Measurements from ENCODE around the gene EPHB2. TPM values are rescaled to one million over a fixed set of nuclear protein-coding genes. Genes with fewer than 3 reads are reported as not detected.

EPHB2 gene
- total RNA-seq, 2 experiments from 2014 or later = 0.08 TPM; not detected in 1

GRCh38 chr1:22749919-22750684 is 39.5 kb downstream of the EPHB2 start:
- Mint-ChIP-seq H3K27ac (no peak overlapping the region), H3K36me3 (ENCODE audit: low read depth) (no peaks in the 10 kb centered on the region), H3K9me3 (no peaks in the 10 kb centered on the region), H3K27me3 (peaks cover 7% of the 10 kb centered on the region), H3K4me1 (ENCODE audit: low read depth) (no peaks in the 10 kb centered on the region), H3K4me3 (no peak overlapping the region)
- Histone ChIP-seq H3K36me3 (ENCODE audit: insufficient read depth, low read length) (no peaks in the 10 kb centered on the region), H3K27ac (ENCODE audit: low read depth in 1 of 2, low read length in 2 of 2) (no peak overlapping the region), H3K4me3 (ENCODE audit: low read length) (no peak overlapping the region), H3K27me3 (ENCODE audit: control insufficient read depth in 1 of 2, insufficient read depth in 2 of 2, low read length in 2 of 2) (peaks cover 0 to 3% of the 10 kb centered on the region in 2 experiments), H3K9me3 (ENCODE audit: control insufficient read depth in 1 of 2, insufficient read depth in 1 of 2, low read length in 2 of 2) (no peaks in the 10 kb centered on the region), H3K4me1 (ENCODE audit: insufficient read depth, low read length) (no peaks in the 10 kb centered on the region)
- TF ChIP-seq CTCF (IDR thresholded peaks at IDR 0.05) = no peak
- ATAC-seq (ENCODE audit: poor library complexity) (no peak), DNase-seq (peak in 2 of 14 experiments; percentile 44 to 60)
- CTCF ChIA-PET = no interaction called here
- intact Hi-C loops (cut with DNase I, micrococcal nuclease) = no loop called here
- POLR2A ChIA-PET = no interaction called here

GRCh38 chr1:22750685-22751051 is 40.0 kb downstream of the EPHB2 start:
- intact Hi-C loops (cut with DNase I, micrococcal nuclease) = no loop called here
- Mint-ChIP-seq H3K4me3 (no peak overlapping the region), H3K4me1 (ENCODE audit: low read depth) (no peaks in the 10 kb centered on the region), H3K27me3 (peaks cover 7% of the 10 kb centered on the region), H3K9me3 (no peaks in the 10 kb centered on the region), H3K27ac (no peak overlapping the region), H3K36me3 (ENCODE audit: low read depth) (no peaks in the 10 kb centered on the region)
- no peak for TF ChIP-seq CTCF (IDR thresholded peaks at IDR 0.05)
- H3K36me3 ChIP-seq (ENCODE audit: insufficient read depth, low read length) = no peaks in the 10 kb centered on the region
- no peak overlapping the region for H3K4me3 ChIP-seq (ENCODE audit: low read length)
- H3K4me1 ChIP-seq (ENCODE audit: insufficient read depth, low read length) = no peaks in the 10 kb centered on the region
- no peak overlapping the region for H3K27ac ChIP-seq (ENCODE audit: low read depth in 1 of 2, low read length in 2 of 2)
- ChIA-PET CTCF (no interaction called here), POLR2A (no interaction called here)
- DNase-seq (no peak), ATAC-seq (ENCODE audit: poor library complexity) (no peak)
- H3K27me3 ChIP-seq (ENCODE audit: control insufficient read depth in 1 of 2, insufficient read depth in 2 of 2, low read length in 2 of 2) = peaks cover 0 to 3% of the 10 kb centered on the region in 2 experiments
- H3K9me3 ChIP-seq (ENCODE audit: control insufficient read depth in 1 of 2, insufficient read depth in 1 of 2, low read length in 2 of 2) = no peaks in the 10 kb centered on the region

GRCh38 chr1:22751124-22751531 is 40.5 kb downstream of the EPHB2 start:
- no peak overlapping the region for H3K27ac Mint-ChIP-seq
- no peak overlapping the region for H3K4me3 Mint-ChIP-seq
- Histone ChIP-seq H3K4me3 (ENCODE audit: low read length) (no peak overlapping the region), H3K27ac (ENCODE audit: low read depth in 1 of 2, low read length in 2 of 2) (no peak overlapping the region), H3K27me3 (ENCODE audit: control insufficient read depth in 1 of 2, insufficient read depth in 2 of 2, low read length in 2 of 2) (peaks cover 0 to 3% of the 10 kb centered on the region in 2 experiments), H3K36me3 (ENCODE audit: insufficient read depth, low read length) (no peaks in the 10 kb centered on the region), H3K4me1 (ENCODE audit: insufficient read depth, low read length) (no peaks in the 10 kb centered on the region), H3K9me3 (ENCODE audit: control insufficient read depth in 1 of 2, insufficient read depth in 1 of 2, low read length in 2 of 2) (no peaks in the 10 kb centered on the region)
- H3K4me1 Mint-ChIP-seq (ENCODE audit: low read depth) = no peaks in the 10 kb centered on the region
- H3K27me3 Mint-ChIP-seq = peaks cover 7% of the 10 kb centered on the region
- CTCF ChIA-PET = no interaction called here
- no peak for TF ChIP-seq CTCF (IDR thresholded peaks at IDR 0.05)
- H3K9me3 Mint-ChIP-seq = no peaks in the 10 kb centered on the region
- POLR2A ChIA-PET = no interaction called here
- ATAC-seq (ENCODE audit: poor library complexity) = no peak
- intact Hi-C loops (cut with DNase I, micrococcal nuclease) = no loop called here
- DNase-seq = no peak
- H3K36me3 Mint-ChIP-seq (ENCODE audit: low read depth) = no peaks in the 10 kb centered on the region
